ENCODE results near the gene ADAMTS8. TPM values are rescaled to one million over a fixed set of nuclear protein-coding genes. Genes with fewer than 3 reads are reported as not detected.

The ADAMTS8 gene
- total and polyA plus RNA-seq, 10 of the 15 experiments (the other 5 are each of a cell fraction or from before 2014, with no cell fraction given), result not detected

DNA sequence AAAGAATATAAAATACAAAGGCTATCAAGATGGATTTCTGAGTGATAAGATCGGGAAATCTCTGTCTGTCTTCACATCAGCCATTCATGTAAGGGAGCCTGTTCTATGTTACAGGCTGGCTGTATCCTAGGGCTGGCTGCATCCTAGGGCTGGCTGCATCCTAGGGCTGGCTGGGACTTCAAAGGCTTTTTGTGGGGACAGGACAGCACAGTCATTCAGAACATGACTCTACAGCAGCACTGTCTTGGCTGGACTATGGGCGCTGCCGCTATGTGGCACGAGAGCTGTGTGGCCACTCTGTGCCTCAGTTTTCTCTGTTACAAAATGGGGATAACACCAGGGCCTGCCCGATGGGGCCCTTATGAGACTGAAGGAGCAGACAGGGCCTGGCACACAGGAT, 10.2 kb downstream of the ADAMTS8 start (continued):
- TF ChIP-seq, protein P1, sequence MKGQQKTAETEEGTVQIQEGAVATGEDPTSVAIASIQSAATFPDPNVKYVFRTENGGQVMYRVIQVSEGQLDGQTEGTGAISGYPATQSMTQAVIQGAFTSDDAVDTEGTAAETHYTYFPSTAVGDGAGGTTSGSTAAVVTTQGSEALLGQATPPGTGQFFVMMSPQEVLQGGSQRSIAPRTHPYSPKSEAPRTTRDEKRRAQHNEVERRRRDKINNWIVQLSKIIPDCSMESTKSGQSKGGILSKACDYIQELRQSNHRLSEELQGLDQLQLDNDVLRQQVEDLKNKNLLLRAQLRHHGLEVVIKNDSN (IDR thresholded peaks at IDR 0.05; ENCODE audit: borderline replicate concordance, extremely low read length, insufficient read depth, low read depth, low read length), result no peak
- TF ChIP-seq BCL11A (IDR thresholded peaks at IDR 0.05; ENCODE audit: low read depth, low read length) (no peak), HDGF (IDR thresholded peaks at IDR 0.05) (no peak), CEBPB (IDR thresholded peaks at IDR 0.05; ENCODE audit: borderline replicate concordance in 1 of 2, low read depth in 2 of 2, low read length in 2 of 2) (no peak), NR2C2 (IDR thresholded peaks at IDR 0.05; ENCODE audit: borderline replicate concordance, control insufficient read depth, insufficient read length, low read depth) (no peak), EZH2 (IDR thresholded peaks at IDR 0.05; ENCODE audit: borderline replicate concordance, control insufficient read depth, low read depth, low read length) (no peak), ZNF207 (IDR thresholded peaks at IDR 0.05; ENCODE audit: borderline replicate concordance) (no peak)
- TF ChIP-seq, protein P2, sequence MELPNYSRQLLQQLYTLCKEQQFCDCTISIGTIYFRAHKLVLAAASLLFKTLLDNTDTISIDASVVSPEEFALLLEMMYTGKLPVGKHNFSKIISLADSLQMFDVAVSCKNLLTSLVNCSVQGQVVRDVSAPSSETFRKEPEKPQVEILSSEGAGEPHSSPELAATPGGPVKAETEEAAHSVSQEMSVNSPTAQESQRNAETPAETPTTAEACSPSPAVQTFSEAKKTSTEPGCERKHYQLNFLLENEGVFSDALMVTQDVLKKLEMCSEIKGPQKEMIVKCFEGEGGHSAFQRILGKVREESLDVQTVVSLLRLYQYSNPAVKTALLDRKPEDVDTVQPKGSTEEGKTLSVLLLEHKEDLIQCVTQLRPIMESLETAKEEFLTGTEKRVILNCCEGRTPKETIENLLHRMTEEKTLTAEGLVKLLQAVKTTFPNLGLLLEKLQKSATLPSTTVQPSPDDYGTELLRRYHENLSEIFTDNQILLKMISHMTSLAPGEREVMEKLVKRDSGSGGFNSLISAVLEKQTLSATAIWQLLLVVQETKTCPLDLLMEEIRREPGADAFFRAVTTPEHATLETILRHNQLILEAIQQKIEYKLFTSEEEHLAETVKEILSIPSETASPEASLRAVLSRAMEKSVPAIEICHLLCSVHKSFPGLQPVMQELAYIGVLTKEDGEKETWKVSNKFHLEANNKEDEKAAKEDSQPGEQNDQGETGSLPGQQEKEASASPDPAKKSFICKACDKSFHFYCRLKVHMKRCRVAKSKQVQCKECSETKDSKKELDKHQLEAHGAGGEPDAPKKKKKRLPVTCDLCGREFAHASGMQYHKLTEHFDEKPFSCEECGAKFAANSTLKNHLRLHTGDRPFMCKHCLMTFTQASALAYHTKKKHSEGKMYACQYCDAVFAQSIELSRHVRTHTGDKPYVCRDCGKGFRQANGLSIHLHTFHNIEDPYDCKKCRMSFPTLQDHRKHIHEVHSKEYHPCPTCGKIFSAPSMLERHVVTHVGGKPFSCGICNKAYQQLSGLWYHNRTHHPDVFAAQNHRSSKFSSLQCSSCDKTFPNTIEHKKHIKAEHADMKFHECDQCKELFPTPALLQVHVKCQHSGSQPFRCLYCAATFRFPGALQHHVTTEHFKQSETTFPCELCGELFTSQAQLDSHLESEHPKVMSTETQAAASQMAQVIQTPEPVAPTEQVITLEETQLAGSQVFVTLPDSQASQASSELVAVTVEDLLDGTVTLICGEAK (IDR thresholded peaks at IDR 0.05; ENCODE audit: borderline replicate concordance), result no peak
